Activated B cell treated with CpG ODN at 0.5 μM for 24 hours (primary cell): ENCODE results near the gene TMEM40. TPM values are rescaled to one million over a fixed set of nuclear protein-coding genes. Genes with fewer than 3 reads are reported as not detected.

Experiments used
- ATAC-seq: fragments of 200-7000 bp; cut with Tn5 transposase; one replicate; pipeline ENCODE4 v1.10.0; 2021; ENCODE audit warnings: low read depth, mild to moderate bottlenecking, moderate library complexity
- CTCF ChIA-PET: fragments of 350-600 bp; sonication (Branson Sonifier 250); formaldehyde crosslinking; loops from one replicate; lab custom pipeline; 2021; ENCODE audit warnings: antibody characterized with exemption; lab: Charles Lee
- POLR2A ChIA-PET: fragments of 350-600 bp; sonication (Branson Sonifier 250); formaldehyde crosslinking; loops from one replicate; lab custom pipeline; 2021; ENCODE audit warnings: antibody characterized with exemption; lab: Charles Lee
- DNase-seq: peaks from one replicate; pipeline ENCODE4 v3.0.0; 2022
- H3K27ac Mint-ChIP-seq: one replicate; pipeline ENCODE4 v1.8.0; 2020; ENCODE audit warnings: mixed read lengths
- H3K27me3 Mint-ChIP-seq: one replicate; pipeline ENCODE4 v1.8.0; 2021; ENCODE audit warnings: mixed read lengths
- H3K36me3 Mint-ChIP-seq: one replicate; pipeline ENCODE4 v1.8.0; 2021; ENCODE audit warnings: low read depth, mixed read lengths
- H3K4me1 Mint-ChIP-seq: one replicate; pipeline ENCODE4 v1.8.0; 2021; ENCODE audit warnings: mixed read lengths
- H3K4me3 Mint-ChIP-seq: one replicate; pipeline ENCODE4 v1.8.0; 2020; ENCODE audit warnings: mild to moderate bottlenecking, mixed read lengths
- H3K9me3 Mint-ChIP-seq: one replicate; pipeline ENCODE4 v1.8.0; 2020; ENCODE audit warnings: mixed read lengths
- CTCF ChIP-seq: fragments of 200-600 bp; IDR thresholded peaks from one replicate; pipeline ENCODE4 v1.8.0; 2022; ENCODE audit warnings: antibody characterized with exemption, mild to moderate bottlenecking
- intact Hi-C: fragments of 100-400 bp; cut with micrococcal nuclease; formaldehyde crosslinking; loops from one replicate; pipeline ENCODE4 v1.15.1; 2024
- total RNA-seq: library from RNA; stranded (reverse); gene quantifications from 2 replicates; pipeline ENCODE4 v1.2.3, GENCODE V29; 2022

The TMEM40 gene
- total RNA-seq, 1 donor from 2014 or later: not detected

GRCh38 chr3:12769761-12770160, 10.7 kb upstream of the TMEM40 start:
- TF ChIP-seq CTCF: no peak
- peaks cover 11% of the 10 kb centered on the region for H3K9me3 Mint-ChIP-seq
- POLR2A ChIA-PET: no interaction called here
- ATAC-seq (no peak), DNase-seq (no peak)
- H3K27me3 Mint-ChIP-seq: peaks cover 3% of the 10 kb centered on the region
- peaks cover 5% of the 10 kb centered on the region for H3K4me1 Mint-ChIP-seq
- CTCF ChIA-PET: no interaction called here
- intact Hi-C loops: no loop called here
- no peak overlapping the region for H3K27ac Mint-ChIP-seq
- no peaks in the 10 kb centered on the region for H3K36me3 Mint-ChIP-seq
- no peak overlapping the region for H3K4me3 Mint-ChIP-seq

GRCh38 chr3:12768579-12769527, 9.8 kb upstream of the TMEM40 start:
- Mint-ChIP-seq H3K9me3 (peaks cover 4% of the 10 kb centered on the region), H3K4me3 (no peak overlapping the region), H3K36me3 (no peaks in the 10 kb centered on the region), H3K27ac (no peak overlapping the region), H3K4me1 (peaks cover 5% of the 10 kb centered on the region), H3K27me3 (peaks cover 3% of the 10 kb centered on the region)
- ATAC-seq (no peak), DNase-seq (no peak)
- no peak for TF ChIP-seq CTCF
- POLR2A ChIA-PET: no interaction called here
- CTCF ChIA-PET: no interaction called here
- intact Hi-C loops: no loop called here

GRCh38 chr3:12766541-12766940, 7.5 kb upstream of the TMEM40 start:
- Mint-ChIP-seq H3K4me3 (no peak overlapping the region), H3K9me3 (no peaks in the 10 kb centered on the region), H3K27me3 (peaks cover 7% of the 10 kb centered on the region), H3K4me1 (no peaks in the 10 kb centered on the region), H3K27ac (no peak overlapping the region), H3K36me3 (no peaks in the 10 kb centered on the region)
- DNase-seq: no peak
- intact Hi-C loops: no loop called here
- CTCF ChIA-PET: interaction anchor here (0.9 kb wide), 1 partner anchor 60 kb away, joined by 3 read pairs; no protein-coding TSS in a partner anchor
- POLR2A ChIA-PET: no interaction called here
- no peak for ATAC-seq
- TF ChIP-seq CTCF: no peak

- no peak for TF ChIP-seq CTCF
- H3K4me1 Mint-ChIP-seq: no peaks in the 10 kb centered on the region
- ATAC-seq (no peak), DNase-seq (no peak)
- peaks cover 12% of the 10 kb centered on the region for H3K27me3 Mint-ChIP-seq
- no peak overlapping the region for H3K27ac Mint-ChIP-seq
- POLR2A ChIA-PET: no interaction called here
- CTCF ChIA-PET: no interaction called here
- intact Hi-C loops: no loop called here
- no peak overlapping the region for H3K4me3 Mint-ChIP-seq
- H3K9me3 Mint-ChIP-seq: no peaks in the 10 kb centered on the region
- H3K36me3 Mint-ChIP-seq: no peaks in the 10 kb centered on the region
Observed at GRCh38 chr3:12764171-12764776, 5.2 kb upstream of the TMEM40 start.
